Activated CD8-positive, alpha-beta memory T cell treated with anti-CD3 and anti-CD28 coated beads, Interleukin-2, amount 50 U/mL, for 24 hours (primary cell): ENCODE results near the gene KCNC1.

Experiments used
- DNase-seq: peaks from one replicate; pipeline ENCODE4 v3.0.0-alpha.2; 2020; ENCODE audit errors: extremely low read depth

KCNC1 gene

DNA sequence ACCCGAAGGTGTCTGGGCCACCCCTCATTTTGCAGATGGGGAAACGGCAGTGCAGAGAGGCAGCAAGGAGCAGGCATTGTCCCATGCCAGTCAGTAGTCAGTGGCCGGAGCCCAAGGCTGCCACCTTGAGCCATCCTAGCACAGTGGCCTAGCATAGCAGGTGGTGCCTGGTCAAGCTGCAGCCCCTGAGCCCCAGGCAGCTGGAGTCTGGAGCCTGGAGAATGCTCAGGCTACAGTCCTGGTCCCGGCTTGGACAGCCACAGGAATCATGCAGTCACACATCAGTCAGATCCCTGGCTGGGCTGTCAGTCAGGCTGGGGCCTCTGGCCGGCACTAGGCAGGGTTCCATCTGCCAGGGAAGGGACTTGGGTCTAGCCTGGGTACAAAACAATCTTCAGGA, 18.6 kb downstream of the KCNC1 start:
- DNase-seq: no peak

GRCh38 chr11:17753641-17754040, 19.1 kb downstream of the KCNC1 start:
- no peak for DNase-seq

GRCh38 chr11:17755891-17756290, 21.3 kb downstream of the KCNC1 start:
- no peak for DNase-seq

DNA sequence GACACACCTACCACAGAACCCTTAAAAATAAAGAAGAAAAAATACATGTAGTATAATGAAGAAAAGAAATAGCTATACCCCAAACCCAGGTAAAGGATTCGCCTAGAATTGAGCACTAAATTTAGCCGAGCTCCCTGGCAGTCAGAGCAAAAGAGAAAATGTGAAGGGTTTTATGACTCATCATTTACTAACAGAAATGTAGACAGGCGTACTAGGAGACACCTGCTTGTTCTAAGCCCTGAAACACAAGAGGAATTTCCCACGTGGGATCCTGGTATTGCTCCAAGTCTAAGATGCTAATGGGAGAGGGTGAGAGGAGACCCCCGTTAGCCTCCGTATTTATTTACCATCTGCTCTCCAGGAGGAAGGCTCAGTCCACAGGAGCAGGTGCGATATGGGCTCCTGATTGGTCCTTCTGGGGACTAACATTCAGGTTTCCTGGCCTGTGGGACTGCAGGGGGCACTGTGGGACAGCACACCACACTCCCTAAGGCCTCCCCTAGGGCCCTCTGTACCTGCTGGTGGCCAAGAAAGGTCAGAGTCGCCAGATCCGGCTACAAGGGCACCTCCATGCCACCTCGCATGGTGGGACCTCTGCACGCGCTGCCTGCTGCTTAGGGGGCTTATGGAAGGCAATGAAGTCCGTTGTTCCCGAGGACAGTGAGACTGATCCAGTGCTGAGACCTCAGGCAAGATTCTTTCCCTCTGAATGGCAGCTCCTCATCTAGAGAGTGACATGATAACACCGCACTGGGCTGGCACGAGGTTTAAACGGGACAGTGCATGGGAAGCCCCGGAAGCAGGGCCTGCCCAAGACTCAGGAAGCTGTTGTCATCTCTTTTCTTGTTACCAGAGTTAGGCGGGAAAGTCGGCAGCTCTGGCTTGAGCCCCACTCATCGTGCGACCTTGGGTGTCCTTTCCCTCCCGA, 25.8 kb downstream of the KCNC1 start:
- DNase-seq: no peak

- DNase-seq: no peak
Measured at GRCh38 chr11:17762309-17762974, 27.9 kb downstream of the KCNC1 start.

DNA sequence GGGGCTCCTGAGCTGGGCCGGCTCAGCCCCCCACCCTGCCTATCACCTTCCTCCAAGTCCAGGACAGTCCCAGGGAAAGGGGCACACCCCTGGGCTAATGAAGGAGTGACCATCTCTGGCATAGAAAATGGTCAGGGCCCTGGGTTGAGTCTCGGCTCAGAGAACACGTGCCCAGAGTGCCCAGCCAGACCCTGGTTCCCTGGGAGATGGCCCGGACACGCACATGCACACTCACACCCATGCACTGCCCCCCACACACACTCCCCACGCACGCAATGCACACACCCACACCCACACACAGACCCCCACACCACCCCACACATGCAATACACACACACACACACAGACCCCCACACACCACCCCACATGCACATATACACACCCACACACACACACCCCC, 28.7 kb downstream of the KCNC1 start:
- no peak for DNase-seq

DNA sequence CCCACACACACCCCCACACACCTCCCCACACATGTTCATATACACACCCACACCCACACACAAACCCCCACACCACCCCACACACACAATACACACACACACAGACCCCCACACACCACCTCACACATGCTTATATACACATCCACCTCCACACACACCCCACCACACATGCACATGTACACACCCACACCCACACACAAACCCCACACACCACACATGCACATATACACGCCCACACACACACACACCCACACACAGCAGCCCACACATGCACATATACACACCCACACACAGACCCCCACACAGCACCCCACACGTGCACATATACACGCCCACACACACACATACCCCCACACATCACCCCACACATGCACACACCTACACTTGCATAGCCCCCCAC, 29.1 kb downstream of the KCNC1 start:
- DNase-seq: no peak

DNA sequence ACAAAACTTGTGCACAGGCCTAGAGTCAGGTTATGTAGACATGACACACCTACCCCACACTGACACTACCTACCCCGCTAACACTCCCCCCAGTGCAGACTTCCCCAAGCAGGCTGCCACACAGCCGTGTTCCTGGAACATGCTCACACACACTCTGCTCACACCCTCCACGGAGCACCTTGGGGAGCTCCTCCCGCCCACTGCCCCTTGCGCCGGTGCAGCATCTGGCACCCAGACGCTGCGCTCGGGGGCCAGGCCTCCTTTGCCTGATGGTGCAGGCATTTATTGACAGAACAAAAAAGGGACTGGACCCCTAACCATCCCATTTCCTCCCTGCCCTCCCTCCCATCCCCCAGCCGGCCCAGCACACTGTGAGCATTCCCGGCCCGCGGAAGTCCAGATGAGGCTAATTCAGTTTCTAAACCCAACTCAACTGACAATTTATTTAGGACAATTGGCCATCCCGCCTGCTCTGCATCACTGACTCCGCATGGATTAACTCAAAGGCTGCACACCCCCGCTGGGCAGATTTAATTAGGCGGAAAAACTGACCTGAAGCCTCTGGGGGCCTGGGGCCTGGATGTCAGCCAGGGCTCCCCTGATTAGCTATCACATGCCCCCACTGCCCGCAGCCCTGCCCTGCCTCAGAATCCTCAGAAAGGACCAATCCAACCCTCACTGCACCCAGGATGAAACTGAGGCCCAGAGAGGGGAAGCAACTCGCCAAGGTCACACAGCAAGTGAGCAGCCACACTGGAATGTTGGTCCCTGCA, 30.1 kb downstream of the KCNC1 start:
- no peak for DNase-seq

GRCh38 chr11:17765356-17766072, 30.9 kb downstream of the KCNC1 start:
- DNase-seq: no peak

- no peak for DNase-seq
Measured at GRCh38 chr11:17766073-17766359, 31.4 kb downstream of the KCNC1 start.

DNA sequence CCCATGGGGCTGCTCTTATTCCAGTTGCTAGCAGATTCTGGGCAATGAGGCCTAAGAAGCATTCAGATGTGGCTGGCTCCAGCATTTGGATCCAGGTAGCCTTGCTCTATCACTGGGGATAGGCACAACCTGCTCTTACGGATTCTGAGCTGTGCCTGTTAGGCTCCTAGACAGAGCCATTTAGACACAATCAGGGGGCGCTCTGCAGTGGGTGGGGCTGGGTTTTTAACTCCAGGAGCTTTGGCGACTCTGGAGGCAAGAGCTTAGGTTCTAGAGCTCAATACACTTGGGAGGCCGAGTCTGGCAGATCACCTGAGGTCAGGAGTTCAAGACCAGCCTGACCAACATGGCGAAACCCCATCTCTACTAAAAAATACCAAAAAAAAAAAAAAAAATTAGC, 32.0 kb downstream of the KCNC1 start:
- no peak for DNase-seq

- no peak for DNase-seq
Measured at GRCh38 chr11:17767301-17767885, 32.8 kb downstream of the KCNC1 start.

DNA sequence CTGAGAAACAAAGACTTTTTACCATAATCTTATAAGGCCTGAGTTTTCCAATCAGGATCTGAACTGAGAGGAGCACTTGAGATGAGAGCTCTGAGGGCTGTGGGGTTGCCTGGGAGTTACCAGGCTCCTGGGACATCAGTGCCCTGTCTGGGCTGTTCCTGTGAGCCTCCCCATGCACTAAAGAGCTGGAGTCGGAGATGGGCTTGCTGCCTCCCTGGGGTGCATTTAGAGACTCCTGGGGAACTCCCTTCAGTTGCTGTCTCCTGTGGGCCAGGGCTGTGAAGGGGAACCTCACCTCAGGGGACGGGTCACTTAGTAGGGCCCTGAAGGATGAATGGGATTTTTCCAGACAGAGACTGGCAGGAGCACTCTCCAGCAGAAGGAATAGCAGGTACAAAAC, 33.3 kb downstream of the KCNC1 start:
- no peak for DNase-seq

- no peak for DNase-seq
Measured at GRCh38 chr11:17768547-17768946, 34.0 kb downstream of the KCNC1 start.

- no peak for DNase-seq
Measured at GRCh38 chr11:17769218-17769617, 34.6 kb downstream of the KCNC1 start.

GRCh38 chr11:17770048-17770652, 35.6 kb downstream of the KCNC1 start:
- DNase-seq: no peak

GRCh38 chr11:17770917-17771316, 36.3 kb downstream of the KCNC1 start:
- no peak for DNase-seq

DNA sequence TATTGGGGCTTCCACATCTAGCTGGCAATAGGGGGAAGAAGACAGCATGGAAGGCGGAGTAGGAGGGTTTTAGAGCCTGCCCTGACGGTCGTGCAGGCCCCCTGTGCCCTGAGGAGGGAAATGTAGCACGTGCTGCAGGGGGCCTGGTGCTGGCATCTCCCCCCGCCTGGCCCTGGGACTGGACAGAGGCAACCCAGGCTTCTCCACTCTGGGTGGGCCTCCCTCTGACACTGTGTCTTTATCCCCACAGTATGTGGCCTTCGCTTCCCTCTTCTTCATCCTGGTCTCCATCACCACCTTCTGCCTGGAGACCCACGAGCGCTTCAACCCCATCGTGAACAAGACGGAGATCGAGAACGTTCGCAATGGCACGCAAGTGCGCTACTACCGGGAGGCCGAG, 36.8 kb downstream of the KCNC1 start:
- no peak for DNase-seq

GRCh38 chr11:17771841-17772401, 37.3 kb downstream of the KCNC1 start:
- no peak for DNase-seq

DNA sequence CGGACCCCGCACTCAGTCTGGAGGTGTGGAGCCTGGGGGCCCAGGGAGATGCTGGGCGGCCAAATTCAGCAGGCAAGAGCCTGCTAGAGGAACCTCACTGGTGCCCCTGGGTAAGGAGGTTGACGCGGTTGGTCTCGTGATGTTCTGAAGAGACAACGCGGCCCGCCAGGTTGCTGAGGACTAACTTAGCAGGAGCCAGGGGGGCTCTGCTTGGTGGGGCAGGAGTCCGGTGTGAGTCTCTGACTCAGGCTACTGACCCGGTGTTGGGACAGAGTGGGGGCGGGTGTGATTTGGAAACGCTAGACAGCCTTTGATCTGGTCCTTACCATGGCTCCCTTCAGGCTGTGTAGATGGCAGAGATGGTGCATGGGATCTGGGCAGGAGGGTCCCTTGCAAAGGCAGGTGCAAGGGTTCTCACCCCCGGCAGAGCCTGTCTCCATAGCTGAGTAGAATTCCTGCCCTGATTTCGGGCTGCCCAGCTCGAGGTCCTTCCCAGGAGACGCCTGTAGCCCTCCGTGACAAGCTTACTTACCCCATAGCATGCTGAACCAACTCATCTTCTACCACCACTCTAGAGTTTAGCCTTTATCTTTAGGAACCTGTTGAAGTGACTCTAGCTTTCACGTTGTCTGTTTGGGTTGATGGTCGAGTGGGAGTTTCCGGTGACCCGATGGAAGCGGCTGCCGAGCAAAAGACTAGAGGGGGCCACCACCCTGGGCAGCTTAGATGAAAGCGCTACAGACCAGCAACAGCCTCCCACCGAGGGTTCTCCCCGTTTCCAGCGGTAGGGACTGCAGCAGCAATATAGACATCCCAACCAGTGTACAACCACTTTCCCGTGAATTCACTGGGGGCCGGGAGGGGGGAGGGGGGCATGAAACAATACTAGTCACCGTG, 38.4 kb downstream of the KCNC1 start:
- no peak for DNase-seq
